Left renal cortex interstitium (tissue), 4 donors: ENCODE measurements around the gene GYPA. TPM values are rescaled to one million over a fixed set of nuclear protein-coding genes. Genes with fewer than 3 reads are reported as not detected.
"Not testable (repeated sequence)": the region's sequence is repeated elsewhere in the genome, so short reads cannot be mapped to it uniquely, and the experiment has no call there.

Experiments used
- DNase-seq, 4 donors: peaks; one replicate each; pipeline ENCODE4 v3.0.0-alpha.2; 2013; ENCODE audit warnings: low read depth in 4 of 4, low spot score in 2 of 4, missing footprints in 1 of 4
- polyA plus RNA-seq, 4 donors: library from polyadenylated mRNA; unstranded; fragments of 120-200 nt; gene quantifications; one replicate each; pipeline ENCODE4 v1.2.1, GENCODE V29; 2013; ENCODE audit not compliant: insufficient read length in 4 of 4

The GYPA gene
- polyA plus RNA-seq, 4 donors = 2.1 to 17.9 (median 2.5) TPM

DNA sequence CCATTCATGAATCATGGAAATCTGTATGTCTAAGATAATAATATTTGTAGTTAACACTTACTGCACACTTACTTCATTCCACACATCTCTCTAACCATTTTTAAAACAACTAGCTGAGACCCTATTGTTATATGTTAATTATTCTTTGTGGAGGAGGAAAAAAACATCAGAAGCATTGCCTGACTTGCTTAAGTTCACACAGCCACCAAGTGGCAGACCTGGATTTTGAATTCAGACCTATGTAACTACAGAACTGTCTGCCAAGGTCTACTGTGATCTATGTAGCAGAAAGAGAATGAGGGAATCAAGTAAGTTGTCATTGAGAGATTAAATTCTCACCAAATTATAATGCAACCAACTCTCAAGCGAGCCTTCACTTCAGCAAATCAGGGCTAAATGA, 10.4 kb downstream of the GYPA start:
- DNase-seq = not testable (repeated sequence)

DNA sequence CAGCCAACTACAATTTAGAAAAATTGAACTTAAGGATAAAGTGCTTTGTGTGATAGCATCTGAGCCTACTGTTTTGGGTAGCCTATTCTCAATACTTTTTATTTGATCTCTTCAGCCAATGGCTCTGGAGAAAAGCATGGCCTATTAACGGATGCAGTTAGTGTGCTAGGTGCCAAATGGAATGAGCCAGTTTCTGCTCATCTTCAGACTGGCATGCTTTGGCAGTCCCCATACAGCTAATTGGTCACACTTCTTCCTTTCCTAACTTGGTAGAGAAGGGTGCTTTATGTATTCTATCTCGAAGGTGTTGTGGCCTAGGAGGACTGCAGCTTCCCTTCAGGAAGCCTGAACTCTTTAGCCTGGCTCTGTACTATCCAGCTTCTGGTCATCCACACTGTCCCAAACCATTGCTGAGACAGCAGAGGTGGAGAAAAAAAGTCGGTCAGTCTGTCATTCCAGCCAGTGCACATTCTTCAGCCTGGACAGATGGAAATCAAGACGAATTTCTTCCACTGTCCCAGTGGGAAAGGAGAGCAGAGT, 11.1 kb downstream of the GYPA start:
- not testable (repeated sequence) for DNase-seq

DNA sequence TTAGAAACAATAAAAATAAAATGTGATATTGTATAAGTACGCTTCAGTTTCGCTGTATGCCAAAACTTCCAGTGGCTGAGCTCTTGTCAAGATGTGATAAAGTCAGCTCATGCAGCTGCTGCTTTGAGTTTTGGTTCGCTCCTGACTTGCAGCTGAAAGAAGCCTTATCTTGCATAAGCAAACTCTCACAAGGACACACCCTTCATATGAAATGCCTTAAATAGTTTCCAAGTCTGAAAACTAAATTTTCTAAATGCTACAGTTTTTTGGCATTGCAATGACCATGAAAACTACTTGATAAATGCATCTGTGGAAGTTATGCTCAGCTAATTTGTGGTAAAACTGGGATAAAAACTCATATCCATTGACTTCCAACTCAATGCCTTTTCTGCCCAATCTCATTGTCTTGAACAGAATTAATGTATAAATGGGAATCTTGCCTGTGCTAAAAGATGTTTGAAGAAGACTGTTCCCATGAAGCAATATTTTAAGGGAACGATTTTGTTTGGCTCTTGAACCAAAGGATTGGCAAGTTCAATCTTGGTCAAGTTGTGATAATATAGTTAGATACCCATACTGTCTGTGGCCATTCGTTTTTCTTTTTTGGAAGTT, 11.7 kb downstream of the GYPA start:
- not testable (repeated sequence) for DNase-seq

DNA sequence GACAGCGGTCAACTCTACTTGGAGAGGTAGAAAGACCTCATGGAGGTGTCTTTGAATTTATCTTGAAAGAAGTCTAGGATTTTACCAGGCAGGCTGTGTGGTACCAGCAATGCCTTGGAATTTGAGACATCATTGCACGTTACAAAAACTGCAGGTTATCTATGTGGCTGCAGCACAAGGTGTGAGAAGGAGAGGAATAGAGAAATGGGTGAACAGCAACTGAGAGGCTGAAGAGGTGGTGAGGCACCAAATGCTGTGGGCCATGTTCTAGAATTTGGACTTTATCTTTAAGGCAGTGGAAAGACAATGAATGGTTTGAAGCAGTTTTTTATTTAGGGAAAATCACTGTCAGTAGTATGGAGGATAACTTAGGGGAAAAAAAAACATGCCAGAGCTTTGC, 15.4 kb downstream of the GYPA start:
- DNase-seq = not testable (repeated sequence)

DNA sequence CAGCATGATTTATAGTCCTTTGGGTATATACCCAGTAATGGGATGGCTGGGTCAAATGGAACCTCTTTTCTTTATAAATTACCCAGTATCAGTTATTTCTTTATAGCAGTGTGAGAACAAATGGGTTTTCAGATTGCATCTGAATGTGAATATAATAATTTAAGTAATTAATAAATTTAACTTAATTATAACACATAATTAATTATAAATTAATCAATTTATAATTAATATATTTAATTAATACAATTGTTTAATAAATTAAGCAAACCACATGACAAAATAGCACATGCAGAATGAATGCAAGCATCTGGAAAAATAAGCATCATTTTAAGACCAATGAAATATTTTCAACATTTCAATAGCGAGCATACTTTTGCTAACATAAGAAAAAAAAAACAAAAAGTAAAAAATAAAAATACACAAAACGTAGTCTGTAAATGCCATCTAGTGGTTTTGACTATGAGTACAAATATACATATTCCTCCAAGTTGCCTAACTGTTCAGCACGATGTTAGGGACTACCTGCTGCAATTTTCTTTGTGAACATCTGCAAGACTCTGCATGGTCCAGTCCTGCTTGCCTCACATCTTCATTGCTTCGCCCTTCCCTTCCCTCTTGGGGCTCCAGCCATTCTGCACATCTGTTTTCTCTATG, 16.4 kb downstream of the GYPA start:
- not testable (repeated sequence) for DNase-seq

DNA sequence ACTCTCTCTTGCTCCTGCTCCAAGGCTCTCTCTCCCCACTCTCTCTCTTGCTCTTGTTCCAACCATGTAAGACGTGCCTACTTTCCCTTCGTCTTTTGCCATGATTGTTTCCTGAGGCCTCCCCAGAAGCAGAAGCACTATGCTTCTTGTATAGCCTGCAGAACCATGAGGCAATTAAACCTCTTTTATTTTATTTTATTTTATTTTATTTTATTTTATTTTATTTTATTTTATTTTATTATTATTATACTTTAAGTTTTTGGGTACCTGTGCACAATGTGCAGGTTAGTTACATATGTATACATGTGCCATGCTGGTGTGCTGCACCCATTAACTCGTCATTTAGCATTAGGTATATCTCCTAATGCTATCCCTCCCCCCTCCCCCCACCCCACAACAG, 17.2 kb downstream of the GYPA start:
- not testable (repeated sequence) for DNase-seq

DNA sequence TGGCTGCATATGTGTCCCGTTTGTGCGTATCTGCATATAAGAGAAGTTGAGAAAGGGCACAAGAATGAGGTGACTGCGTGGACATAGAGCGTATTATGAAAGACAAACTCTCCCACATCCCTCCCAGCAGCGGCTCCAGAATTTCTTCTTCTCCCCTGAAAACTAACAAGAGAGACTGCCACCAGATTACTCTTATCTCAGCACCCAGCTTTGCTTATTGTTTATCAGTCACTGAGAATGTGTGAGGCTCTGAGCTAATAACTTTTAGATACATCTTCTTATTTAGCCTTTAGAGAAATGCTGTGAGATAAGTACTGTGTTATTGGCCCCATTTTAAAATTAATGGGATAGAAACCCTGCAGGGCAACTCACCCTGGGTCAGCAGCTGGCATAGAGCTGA, 20.8 kb downstream of the GYPA start:
- not testable (repeated sequence) for DNase-seq

DNA sequence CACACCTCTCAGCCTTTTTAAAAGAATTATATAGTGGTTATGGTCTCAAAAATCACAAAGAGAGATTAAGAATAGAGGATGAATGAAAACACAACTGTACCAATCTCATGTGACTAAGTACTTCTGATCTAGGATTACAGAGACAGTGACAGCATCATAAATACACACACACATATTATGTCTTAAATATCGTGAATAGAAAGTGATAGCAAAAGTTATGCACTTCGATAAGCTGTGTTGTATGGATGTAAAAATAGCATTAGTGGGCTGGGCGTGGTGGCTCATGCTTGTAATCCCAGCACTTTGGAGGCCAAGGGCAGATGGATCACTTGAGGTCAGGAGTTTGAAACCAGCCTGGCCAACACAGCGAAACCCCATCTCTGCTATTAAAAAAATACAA, 25.0 kb downstream of the GYPA start:
- no peak for DNase-seq

DNA sequence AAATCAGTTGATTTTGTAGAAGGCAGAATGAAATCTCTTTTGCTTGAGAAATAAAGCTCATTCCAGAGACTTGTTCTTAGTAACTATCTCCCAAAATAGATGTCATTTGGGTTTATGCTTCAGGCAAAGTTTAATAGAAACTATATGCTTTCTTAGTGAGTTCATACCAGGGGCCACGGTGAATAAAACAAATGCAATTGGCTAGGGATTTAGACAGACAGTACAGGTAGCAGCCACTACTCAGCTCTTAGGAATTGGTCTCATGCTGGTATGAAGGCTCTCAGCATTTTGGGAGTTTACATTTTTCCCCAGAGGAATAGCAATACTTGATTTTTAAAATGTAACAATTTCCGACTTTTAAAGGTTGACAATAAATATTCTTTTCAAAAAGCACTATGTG, 27.0 kb downstream of the GYPA start:
- no peak for DNase-seq

DNA sequence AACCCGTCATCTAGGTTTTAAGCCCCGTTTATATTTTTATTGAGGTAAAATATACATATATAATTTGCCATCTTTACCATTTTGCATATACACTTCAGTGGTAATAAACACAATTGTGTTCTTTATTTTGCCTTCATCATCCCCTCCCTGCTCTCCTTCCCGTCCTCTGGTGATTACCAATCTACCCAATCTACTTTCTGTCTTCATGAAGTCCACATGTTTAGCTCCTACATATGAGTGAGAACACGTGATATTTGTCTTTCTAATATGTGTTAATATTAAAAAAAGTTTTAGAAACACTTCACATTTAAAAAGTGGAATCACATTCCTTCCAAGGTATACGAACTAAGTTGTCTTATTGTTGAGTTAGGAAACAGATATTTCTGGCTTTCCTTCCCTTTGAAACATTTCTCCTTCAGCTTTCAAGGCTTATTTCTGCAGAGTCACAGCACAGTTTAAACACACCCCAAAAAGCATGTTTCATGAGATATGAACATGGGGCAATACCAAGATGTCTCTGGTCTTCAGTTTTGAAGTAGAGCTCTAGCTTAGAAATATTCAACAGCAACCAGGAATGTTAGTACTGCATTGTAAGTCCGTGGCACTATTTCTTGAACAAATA, 35.9 kb downstream of the GYPA start:
- DNase-seq = no peak

DNA sequence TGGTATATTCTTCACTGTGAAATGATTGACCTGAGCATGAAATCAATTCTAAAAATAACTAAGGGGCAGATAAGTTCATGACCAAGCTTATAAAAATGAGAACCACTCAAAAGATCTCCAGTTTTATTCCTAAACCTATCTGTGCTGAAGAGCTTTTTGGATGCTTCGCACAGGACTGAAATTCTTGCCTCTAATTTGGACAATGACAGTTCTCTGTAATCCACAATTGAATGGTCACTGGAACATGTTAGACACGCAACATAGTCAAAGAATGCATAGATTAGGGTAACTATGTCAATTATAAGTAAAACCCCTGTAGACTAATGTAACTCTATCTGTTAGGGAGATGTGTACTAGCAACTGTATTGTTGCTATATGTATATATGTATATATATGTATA, 42.7 kb downstream of the GYPA start:
- not testable (repeated sequence) for DNase-seq

DNA sequence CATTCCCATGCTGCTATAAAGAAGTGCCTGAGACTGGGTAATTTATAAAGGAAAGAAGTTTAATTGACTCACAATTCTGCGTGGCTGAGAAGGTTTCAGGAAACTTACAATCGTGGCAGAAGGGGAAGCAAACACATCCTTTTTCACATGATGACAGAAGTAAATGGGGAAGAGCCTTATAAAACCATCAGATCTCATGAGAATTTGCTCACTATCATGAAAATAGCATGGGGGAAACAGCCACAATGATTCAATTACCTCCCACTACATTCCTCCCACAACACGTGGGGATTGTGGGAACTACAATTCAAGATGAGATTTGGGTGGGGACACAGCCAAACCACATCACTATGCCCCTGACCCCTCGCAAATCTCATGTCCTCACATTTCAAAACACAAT, 46.5 kb downstream of the GYPA start:
- DNase-seq = not testable (repeated sequence)

DNA sequence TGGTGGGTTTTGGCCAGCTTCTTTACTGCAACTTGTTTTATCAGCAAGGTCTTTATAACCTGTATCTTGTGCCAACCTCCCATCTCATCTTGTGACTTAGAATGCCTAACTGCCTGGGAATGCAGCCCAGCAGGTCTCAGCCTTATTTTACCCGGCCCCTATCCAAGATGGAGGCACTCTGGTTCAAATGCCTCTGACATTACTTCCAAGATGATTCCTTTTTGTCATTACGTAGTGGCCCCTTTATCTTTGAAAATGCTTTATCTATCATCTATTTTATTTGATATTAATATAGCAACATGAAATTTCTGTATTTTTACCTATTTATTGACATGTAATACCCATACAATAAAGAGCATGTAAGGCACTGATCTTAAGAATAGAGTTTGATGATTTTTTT, 49.3 kb downstream of the GYPA start:
- not testable (repeated sequence) for DNase-seq

DNA sequence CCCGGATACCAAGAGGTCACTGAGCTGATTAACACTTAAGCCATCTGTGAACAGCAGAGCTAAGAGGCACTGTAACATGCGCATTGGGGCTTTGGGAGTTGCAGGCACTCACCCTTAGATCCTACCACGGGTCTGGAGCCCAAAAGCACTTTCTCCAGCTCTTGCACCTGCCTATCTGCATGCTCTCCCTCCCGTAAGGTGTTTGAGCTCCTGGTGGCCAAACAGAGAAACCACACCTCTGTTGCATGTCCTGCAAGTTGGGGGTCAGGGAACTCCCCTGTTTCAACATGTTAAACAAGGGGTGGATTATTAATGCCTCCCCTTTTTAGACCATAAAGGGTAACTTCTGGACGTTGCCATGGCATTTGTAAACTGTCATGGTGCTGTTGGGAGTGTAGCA, 49.8 kb downstream of the GYPA start:
- no peak for DNase-seq

DNA sequence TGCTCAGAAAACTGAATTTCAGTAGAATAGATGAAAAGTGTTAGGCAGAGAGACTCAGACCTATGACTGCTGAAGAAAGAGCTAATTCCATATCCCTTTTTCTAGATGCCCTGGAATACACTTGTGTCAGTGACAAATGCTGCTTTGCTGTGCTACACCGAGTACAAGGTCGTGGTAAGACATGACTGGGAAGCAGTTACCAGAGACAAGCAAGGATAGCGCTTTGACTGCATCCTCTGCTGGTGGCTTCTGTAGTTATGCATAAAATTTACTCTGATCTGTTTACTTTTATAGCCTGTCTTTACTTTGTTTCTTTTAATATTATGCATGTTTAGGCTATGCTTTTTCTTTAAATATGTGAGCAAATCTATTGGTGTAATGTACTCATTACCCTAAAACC, 58.5 kb downstream of the GYPA start:
- DNase-seq = not testable (repeated sequence)

DNA sequence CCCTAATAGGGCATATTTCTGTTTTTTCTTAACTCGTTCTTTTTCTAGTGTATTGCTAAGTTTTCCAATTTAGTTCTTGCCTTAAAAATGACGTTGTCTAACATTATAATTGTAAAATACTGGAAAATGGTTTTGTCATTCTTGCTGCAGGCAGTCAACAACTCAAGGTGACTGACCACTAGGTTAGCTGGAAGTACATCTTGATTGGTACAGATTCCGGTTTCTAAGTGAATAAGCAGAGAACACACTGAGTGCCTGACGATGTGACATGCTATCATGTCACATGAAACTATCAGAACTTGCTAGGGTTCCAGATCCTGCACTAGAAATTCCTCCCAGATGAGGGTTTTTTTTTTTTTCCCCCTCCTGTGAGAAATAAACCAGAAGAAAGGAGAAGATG, 60.4 kb downstream of the GYPA start:
- DNase-seq = not testable (repeated sequence)

DNA sequence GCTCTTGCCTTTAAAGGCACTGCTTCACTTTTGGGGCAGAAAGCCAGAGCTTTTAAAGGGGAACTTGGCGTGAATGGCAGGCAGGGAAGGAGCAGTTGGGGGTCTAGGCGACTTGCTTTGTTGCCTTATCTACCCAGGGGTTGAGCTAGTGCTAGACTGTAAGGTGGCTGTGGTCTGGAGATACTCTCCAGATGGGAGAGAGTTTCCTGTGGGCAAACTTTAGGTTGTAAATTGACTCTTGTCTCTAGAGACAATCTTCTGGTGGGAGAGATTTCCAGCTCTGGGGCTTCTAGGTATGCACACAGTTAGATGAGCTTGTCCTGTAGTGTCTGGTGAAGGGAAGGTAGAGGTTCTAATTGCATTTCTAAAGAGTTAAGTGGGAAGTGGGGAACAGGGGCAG, 61.8 kb downstream of the GYPA start:
- not testable (repeated sequence) for DNase-seq

DNA sequence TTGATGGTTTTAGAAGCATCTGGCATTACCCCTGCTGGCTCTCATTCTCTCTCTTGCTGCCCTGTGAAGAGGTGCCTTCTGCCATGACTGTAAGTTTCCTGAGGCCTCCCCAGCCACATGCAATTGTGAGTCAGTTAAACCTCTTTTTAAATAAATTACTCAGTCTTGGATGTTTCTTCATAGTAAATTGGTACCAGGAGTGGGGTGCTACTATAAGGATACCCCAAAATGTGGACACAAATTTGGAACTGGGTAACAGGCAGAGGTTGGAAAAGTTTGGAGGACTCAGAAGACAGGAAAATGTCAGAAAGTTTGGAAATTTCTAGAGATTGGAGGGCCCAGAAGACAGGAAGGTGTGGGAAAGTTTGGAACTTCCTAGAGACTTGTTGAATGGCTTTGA, 79.0 kb downstream of the GYPA start:
- DNase-seq = not testable (repeated sequence)

DNA sequence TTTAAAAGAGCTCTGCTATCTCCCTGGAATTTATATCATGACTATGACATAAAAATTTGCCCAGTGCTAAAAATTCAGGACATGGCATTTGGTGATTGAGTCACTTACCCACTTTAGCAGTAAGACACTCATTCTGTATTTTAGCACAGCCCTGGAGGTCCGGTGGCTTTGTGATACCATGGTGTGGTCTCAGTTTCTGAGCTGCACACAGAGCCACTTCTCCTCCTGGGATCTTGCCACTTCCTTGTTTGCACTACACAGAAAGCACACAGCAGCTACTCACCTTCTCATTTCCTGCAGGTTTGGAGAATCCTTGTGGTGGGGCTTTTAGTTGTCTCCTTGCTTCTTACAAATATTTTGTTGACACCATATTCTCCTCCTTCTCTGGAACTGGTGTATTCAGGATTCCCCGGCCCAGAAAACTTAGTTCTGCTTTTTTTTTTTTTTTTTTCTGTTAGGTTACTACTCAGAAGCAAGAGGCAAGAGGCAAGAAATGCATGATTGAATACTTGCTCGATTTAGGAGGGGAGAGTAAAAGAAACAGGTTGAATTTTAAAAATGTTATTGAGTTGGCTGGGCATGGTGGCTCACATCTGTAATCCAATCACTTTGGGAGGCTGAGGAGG, 80.2 kb downstream of the GYPA start:
- DNase-seq = not testable (repeated sequence)
